Activated gamma-delta T cell treated with anti-CD3 and anti-CD28 coated beads, Interleukin-2, amount 50 U/mL, for 16 hours (primary cell): ENCODE data around the gene FBLN5.
"Not testable (repeated sequence)": the region's sequence is repeated elsewhere in the genome, so short reads cannot be mapped to it uniquely, and the experiment has no call there.

ENCODE experiments used
- DNase-seq: peaks from one replicate; pipeline ENCODE4 v3.0.0-alpha.2; 2020; ENCODE audit warnings: low read depth

Gene FBLN5

GRCh38 chr14:91885113-91885712 is 62.3 kb downstream of the FBLN5 start:
- DNase-seq: no peak

- DNase-seq: no peak
These were observed 62.8 kb downstream of the FBLN5 start for GRCh38 chr14:91884664-91885063.

- DNase-seq: no peak
These were observed 63.7 kb downstream of the FBLN5 start for GRCh38 chr14:91883753-91884152.

GRCh38 chr14:91882776-91883175 is 64.7 kb downstream of the FBLN5 start:
- DNase-seq: no peak

- no peak for DNase-seq
These were observed 65.1 kb downstream of the FBLN5 start for GRCh38 chr14:91882369-91882768.

GRCh38 chr14:91879196-91879595 is 68.3 kb downstream of the FBLN5 start:
- no peak for DNase-seq

GRCh38 chr14:91878274-91878673 is 69.2 kb downstream of the FBLN5 start:
- DNase-seq: no peak

- DNase-seq: no peak
These were observed 70.0 kb downstream of the FBLN5 start for GRCh38 chr14:91877376-91877915.

- DNase-seq: no peak
These were observed 71.0 kb downstream of the FBLN5 start for GRCh38 chr14:91876492-91876891.

GRCh38 chr14:91875525-91876286 is 71.8 kb downstream of the FBLN5 start:
- DNase-seq: no peak

- DNase-seq: peak; percentile 68
These were observed 73.8 kb downstream of the FBLN5 start for GRCh38 chr14:91873471-91874415.

- no peak for DNase-seq
These were observed 74.7 kb downstream of the FBLN5 start for GRCh38 chr14:91872517-91873470.

- DNase-seq: no peak
These were observed 75.4 kb downstream of the FBLN5 start for GRCh38 chr14:91872011-91872501.

GRCh38 chr14:91871401-91871800 is 76.1 kb downstream of the FBLN5 start:
- not testable (repeated sequence) for DNase-seq

- no peak for DNase-seq
These were observed 76.6 kb downstream of the FBLN5 start for GRCh38 chr14:91870890-91871289.

GRCh38 chr14:91870001-91870400 is 77.5 kb downstream of the FBLN5 start:
- DNase-seq: peak; percentile 40

GRCh38 chr14:91869556-91869955 is 77.9 kb downstream of the FBLN5 start:
- no peak for DNase-seq

GRCh38 chr14:91867316-91867988 is 80.0 kb downstream of the FBLN5 start, which contains the start of gene TC2N:
Gene TC2N, minus strand, starts transcription at chr14:91867536. Its CDS starts 53,767 bp downstream, at chr14:91813769.
- peak; percentile 49 for DNase-seq

- no peak for DNase-seq
These were observed 80.8 kb downstream of the FBLN5 start for GRCh38 chr14:91866511-91867295.
